ENCODE results near the gene SLC39A10.

- TF ChIP-seq EZH2 (optimal IDR thresholded peaks at IDR 0.05; ENCODE audit: low read depth, low read length) (no peak), CTCF (IDR thresholded peaks at IDR 0.05; ENCODE audit: low read length) (no peak)
Observed at GRCh38 chr2:195639959-195640358, 17.1 kb upstream of the SLC39A10 start.

Measured in MM.1S (cell line).